Measurements from ENCODE around the gene SAV1.

SAV1 gene

DNA sequence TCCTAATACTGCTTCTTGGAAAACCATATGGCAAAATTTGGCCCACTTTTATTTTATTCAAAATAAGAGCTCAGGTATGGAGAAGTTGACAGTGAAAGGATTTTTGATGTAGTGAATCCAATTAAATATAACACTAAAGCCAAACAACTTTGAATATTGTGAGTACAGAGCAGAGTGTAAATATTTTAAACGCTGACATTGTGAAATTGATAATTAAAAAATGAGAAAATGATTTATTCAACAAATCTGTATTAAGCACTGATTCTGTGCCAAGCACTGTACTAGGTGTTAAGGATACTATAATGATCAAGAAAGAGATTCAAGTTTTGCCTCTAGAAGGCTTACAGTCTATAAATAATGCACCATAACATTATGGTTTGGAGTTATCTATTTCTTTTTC lies 57.6 kb downstream of the SAV1 start:
- no peak for DNase-seq (ENCODE audit: extremely low read depth in 1 of 2, low read depth in 1 of 2)

DNA sequence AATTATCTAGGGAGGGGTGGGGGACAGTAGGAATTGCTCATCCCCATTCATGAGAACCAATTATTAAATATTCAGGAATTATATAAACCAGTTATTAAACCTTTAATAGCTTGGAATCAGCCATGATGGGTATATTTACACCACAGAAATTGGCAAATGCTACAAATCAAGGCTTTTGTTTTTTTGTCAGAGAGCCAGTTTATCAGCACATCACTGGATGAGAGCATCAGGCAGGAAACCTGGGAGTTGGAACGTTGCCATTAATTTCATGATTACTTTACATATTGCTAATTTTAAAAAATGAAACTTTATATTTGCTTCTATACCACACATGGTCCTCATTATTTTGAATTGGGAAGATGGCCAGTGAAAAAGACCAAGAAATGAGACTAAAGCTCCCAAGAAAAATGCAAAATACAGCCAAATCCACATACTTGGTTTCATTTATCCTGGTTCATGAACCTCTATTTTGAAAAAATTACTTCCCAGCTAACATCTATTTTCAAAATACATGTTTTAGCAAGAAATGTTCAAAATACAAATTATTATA lies 59.7 kb downstream of the SAV1 start:
- DNase-seq (ENCODE audit: extremely low read depth in 1 of 2, low read depth in 1 of 2): no peak

- no peak for DNase-seq (ENCODE audit: extremely low read depth in 1 of 2, low read depth in 1 of 2)
Observed at GRCh38 chr14:50607761-50608160, 60.3 kb downstream of the SAV1 start.

DNA sequence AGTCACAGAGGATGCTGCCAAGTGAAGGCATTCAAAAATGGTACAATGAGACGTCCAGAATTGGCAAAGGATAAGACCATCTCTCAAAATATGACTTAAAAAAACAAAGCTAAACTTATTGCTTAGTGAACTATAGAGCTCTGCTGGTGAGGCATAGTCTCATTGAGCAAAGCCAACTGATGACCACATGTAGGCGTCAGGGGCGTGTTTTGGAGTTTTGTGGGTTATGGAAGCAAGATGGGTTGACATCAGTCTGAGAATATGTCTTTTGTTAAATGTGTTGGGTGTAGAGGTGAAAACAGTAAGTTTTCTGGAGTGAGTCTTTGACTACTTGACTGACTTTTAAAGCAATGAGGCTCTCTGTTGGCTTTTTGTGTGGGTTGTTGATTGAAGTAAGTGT lies 60.9 kb downstream of the SAV1 start:
- no peak for DNase-seq (ENCODE audit: extremely low read depth in 1 of 2, low read depth in 1 of 2)

- DNase-seq (ENCODE audit: extremely low read depth in 1 of 2, low read depth in 1 of 2): no peak
Observed at GRCh38 chr14:50606468-50606867, 61.6 kb downstream of the SAV1 start.

- DNase-seq (ENCODE audit: extremely low read depth in 1 of 2, low read depth in 1 of 2): no peak
Observed at GRCh38 chr14:50605766-50606165, 62.3 kb downstream of the SAV1 start.

- no peak for DNase-seq (ENCODE audit: extremely low read depth in 1 of 2, low read depth in 1 of 2)
Observed at GRCh38 chr14:50603565-50603964, 64.5 kb downstream of the SAV1 start.

DNA sequence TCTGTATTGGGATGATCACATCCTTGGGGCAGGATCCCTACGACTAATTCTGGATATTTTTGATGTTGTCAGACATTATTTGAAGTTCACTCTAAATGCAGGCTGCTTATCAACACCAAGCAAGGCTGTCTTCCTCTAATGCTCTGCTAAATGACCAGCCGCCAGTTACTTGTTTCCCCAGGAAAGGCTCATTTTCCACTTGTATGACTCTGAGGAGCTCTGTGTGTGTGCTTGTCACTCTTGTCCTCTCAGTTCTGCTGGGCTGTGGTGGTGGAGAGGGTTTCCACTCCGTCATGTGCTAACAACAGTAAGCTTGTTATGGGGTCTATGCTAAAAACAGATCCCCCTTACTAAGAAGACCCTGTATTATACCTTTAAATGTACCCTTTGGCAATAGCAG lies 66.1 kb downstream of the SAV1 start:
- DNase-seq (ENCODE audit: extremely low read depth in 1 of 2, low read depth in 1 of 2): no peak

DNA sequence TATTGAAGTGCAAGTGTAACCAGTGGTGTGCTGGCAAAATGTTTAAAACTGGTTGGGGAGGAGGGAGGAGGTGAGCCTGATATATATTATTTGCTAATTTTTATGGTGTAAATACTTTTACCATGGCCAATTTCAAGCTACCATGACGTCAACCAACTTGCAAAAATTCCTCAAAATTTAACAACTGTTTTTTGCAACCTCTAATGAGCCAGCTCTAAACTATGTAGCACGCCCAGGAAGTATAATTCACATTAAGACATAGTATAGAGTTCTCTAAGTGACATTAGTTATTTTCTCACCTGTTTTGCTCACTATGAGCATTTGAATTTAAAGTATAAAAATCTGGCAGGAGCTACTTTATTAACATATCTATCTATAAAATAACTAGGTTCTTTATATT lies 66.7 kb downstream of the SAV1 start:
- no peak for DNase-seq (ENCODE audit: extremely low read depth in 1 of 2, low read depth in 1 of 2)

GRCh38 chr14:50600849-50601248 lies 67.3 kb downstream of the SAV1 start:
- DNase-seq (ENCODE audit: extremely low read depth in 1 of 2, low read depth in 1 of 2): no peak

- no peak for DNase-seq (ENCODE audit: extremely low read depth in 1 of 2, low read depth in 1 of 2)
Observed at GRCh38 chr14:50599700-50600444, 68.2 kb downstream of the SAV1 start.

- no peak for DNase-seq (ENCODE audit: extremely low read depth in 1 of 2, low read depth in 1 of 2)
Observed at GRCh38 chr14:50598765-50599164, 69.3 kb downstream of the SAV1 start.

- no peak for DNase-seq (ENCODE audit: extremely low read depth in 1 of 2, low read depth in 1 of 2)
Observed at GRCh38 chr14:50594577-50595316, 73.4 kb downstream of the SAV1 start.

DNA sequence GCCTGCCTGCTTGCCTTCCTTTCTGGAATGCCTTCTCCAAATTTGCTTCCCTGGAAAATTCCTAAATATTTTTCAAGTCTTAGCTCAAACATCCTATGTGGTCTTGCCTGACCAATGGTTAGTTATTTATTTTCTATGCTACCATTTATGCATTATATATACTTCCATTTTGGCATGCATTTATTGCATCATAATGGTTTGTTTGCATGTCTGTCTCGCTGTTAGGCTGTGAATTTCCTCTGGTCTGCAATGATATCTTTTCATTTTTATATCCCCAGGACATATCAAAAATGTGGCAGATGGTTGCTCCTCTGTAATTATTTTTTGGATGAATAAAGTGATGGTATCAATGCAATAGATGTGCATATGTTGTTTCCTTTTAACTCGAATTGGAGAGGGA lies 77.6 kb downstream of the SAV1 start:
- DNase-seq (ENCODE audit: extremely low read depth in 1 of 2, low read depth in 1 of 2): no peak
